ENCODE data around the gene PSEN1. TPM values are rescaled to one million over a fixed set of nuclear protein-coding genes. Genes with fewer than 3 reads are reported as not detected.
A peak's percentile ranks its signal among the peaks of the same experiment; 100 is the strongest.

The PSEN1 gene
- polyA plus RNA-seq = 19.2 to 32.6 TPM (median 31.6 TPM) in 3 replicates
- polyA plus RNA-seq (2011; ENCODE audit: low read depth) = 54.6 TPM
- 17.0 and 20.0 TPM in 2 replicates for polyA plus RNA-seq (2011; cell fraction: cytosol; rRNA removed)
- 75.4 and 75.9 TPM in 2 replicates for polyA plus RNA-seq (2011; cell fraction: nucleus; rRNA removed)
- 47.5 and 48.6 TPM in 2 replicates for polyA plus RNA-seq (2012; ENCODE audit: low replicate concordance)
- polyA minus RNA-seq = 68.5 to 77.4 TPM (median 69.1 TPM) in 3 replicates
- 36.1 TPM for polyA minus RNA-seq (2011; cell fraction: cytosol; rRNA and poly(A)+ RNA removed)
- 36.1 and 118 TPM in 2 replicates for polyA minus RNA-seq (2011; cell fraction: nucleus; rRNA and poly(A)+ RNA removed)

DNA sequence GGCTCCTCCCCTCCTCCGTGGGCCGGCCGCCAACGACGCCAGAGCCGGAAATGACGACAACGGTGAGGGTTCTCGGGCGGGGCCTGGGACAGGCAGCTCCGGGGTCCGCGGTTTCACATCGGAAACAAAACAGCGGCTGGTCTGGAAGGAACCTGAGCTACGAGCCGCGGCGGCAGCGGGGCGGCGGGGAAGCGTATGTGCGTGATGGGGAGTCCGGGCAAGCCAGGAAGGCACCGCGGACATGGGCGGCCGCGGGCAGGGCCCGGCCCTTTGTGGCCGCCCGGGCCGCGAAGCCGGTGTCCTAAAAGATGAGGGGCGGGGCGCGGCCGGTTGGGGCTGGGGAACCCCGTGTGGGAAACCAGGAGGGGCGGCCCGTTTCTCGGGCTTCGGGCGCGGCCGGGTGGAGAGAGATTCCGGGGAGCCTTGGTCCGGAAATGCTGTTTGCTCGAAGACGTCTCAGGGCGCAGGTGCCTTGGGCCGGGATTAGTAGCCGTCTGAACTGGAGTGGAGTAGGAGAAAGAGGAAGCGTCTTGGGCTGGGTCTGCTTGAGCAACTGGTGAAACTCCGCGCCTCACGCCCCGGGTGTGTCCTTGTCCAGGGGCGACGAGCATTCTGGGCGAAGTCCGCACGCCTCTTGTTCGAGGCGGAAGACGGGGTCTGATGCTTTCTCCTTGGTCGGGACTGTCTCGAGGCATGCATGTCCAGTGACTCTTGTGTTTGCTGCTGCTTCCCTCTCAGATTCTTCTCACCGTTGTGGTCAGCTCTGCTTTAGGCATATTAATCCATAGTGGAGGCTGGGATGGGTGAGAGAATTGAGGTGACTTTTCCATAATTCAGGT, at the start of gene PSEN1:
Gene PSEN1, plus strand, starts transcription at position 121 of the 839 bp plus-strand sequence. CDS start 11,513 bp downstream, outside the sequence.
- TF ChIP-seq, protein P1, sequence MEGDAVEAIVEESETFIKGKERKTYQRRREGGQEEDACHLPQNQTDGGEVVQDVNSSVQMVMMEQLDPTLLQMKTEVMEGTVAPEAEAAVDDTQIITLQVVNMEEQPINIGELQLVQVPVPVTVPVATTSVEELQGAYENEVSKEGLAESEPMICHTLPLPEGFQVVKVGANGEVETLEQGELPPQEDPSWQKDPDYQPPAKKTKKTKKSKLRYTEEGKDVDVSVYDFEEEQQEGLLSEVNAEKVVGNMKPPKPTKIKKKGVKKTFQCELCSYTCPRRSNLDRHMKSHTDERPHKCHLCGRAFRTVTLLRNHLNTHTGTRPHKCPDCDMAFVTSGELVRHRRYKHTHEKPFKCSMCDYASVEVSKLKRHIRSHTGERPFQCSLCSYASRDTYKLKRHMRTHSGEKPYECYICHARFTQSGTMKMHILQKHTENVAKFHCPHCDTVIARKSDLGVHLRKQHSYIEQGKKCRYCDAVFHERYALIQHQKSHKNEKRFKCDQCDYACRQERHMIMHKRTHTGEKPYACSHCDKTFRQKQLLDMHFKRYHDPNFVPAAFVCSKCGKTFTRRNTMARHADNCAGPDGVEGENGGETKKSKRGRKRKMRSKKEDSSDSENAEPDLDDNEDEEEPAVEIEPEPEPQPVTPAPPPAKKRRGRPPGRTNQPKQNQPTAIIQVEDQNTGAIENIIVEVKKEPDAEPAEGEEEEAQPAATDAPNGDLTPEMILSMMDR (optimal IDR thresholded peaks at IDR 0.05 in 1 of 3, IDR thresholded peaks at IDR 0.05 in 1 of 3, conservative IDR thresholded peaks at IDR 0.05 in 1 of 3; ENCODE audit: extremely low read depth in 1 of 3, insufficient read depth in 2 of 3, low read length in 3 of 3) = no peak
- TF ChIP-seq EZH2 (IDR thresholded peaks at IDR 0.05; ENCODE audit: low read length) = no peak
- Histone ChIP-seq H3K27ac (ENCODE audit: control insufficient read depth, insufficient read depth, low read length) (peak within 1 kb of the TSS; percentile 92), H2AFZ (ENCODE audit: control insufficient read depth, low read length) (peak within 1 kb of the TSS; percentile 89), H3K9me3 (ENCODE audit: control insufficient read depth, low read depth, low read length) (no peaks in the 10 kb centered on the region), H3K9me1 (ENCODE audit: control insufficient read depth, extremely low read depth, insufficient read depth, low read length) (no peaks in the 10 kb centered on the region), H3K4me1 (ENCODE audit: control insufficient read depth, extremely low read depth, insufficient read depth, low read length) (peaks cover 8% of the 10 kb centered on the region), H4K20me1 (ENCODE audit: control insufficient read depth, extremely low read depth, insufficient read depth, low read length) (no peaks in the 10 kb centered on the region), H3K4me2 (ENCODE audit: control insufficient read depth, extremely low read depth, insufficient read depth, low read depth, low read length) (peak within 1 kb of the TSS; percentile 96), H3K79me2 (ENCODE audit: control insufficient read depth, insufficient read depth, low read length) (peaks cover 43% of the 10 kb centered on the region), H3K27me3 (ENCODE audit: control insufficient read depth, extremely low read depth, insufficient read depth, low read length) (no peaks in the 10 kb centered on the region), H3K4me3 (ENCODE audit: control insufficient read depth in 2 of 3, extremely low read depth in 1 of 3, insufficient read depth in 2 of 3, low read depth in 1 of 3, low read length in 3 of 3) (peak within 1 kb of the TSS; percentile 87 to 95 (median 90)), H3K9ac (ENCODE audit: control insufficient read depth, extremely low read depth, insufficient read depth, low read length) (peak within 1 kb of the TSS; percentile 95), H3K36me3 (ENCODE audit: control insufficient read depth in 2 of 2, extremely low read depth in 1 of 2, insufficient read depth in 2 of 2, low read length in 2 of 2) (peaks cover 0 to 2% of the 10 kb centered on the region in 2 experiments)
- DNase-seq (ENCODE audit: low read depth, low spot score) = peak; percentile 30
- FAIRE-seq = no peak
- dilution Hi-C loops (cut with MboI; ENCODE audit: extremely low pct_ligation_motif_present, low sequenced_read_pairs) = no loop called here

DNA sequence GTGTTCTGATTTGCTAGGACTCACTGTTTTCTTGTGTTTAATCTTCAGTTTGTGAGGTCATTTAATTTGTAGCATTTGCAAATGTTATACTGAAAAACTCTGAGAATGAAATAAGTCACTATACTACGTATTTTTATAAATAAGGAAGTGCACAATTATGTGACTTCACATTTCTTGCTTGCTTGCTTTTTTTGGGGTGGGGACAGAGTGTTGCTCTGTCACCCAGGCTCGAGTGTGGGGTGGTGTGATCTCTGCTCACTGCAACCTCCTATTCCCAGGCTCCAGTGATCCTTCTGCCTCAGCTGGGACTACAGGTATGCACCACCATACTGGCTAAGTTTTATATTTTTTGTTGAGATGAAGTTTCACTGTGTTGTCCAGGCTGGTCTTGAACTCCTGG, 45.3 kb upstream of the PSEN1 start:
- no peak overlapping the region for H3K4me2 ChIP-seq (ENCODE audit: control insufficient read depth, extremely low read depth, insufficient read depth, low read depth, low read length)
- no peak overlapping the region for H2AFZ ChIP-seq (ENCODE audit: control insufficient read depth, low read length)
- no peaks in the 10 kb centered on the region for H3K9me3 ChIP-seq (ENCODE audit: control insufficient read depth, low read depth, low read length)
- dilution Hi-C loops (cut with MboI; ENCODE audit: extremely low pct_ligation_motif_present, low sequenced_read_pairs) = no loop called here
- FAIRE-seq = no peak
- H3K9ac ChIP-seq (ENCODE audit: control insufficient read depth, extremely low read depth, insufficient read depth, low read length) = no peak overlapping the region
- H3K36me3 ChIP-seq (ENCODE audit: control insufficient read depth in 2 of 2, extremely low read depth in 1 of 2, insufficient read depth in 2 of 2, low read length in 2 of 2) = peaks cover 16 to 29% of the 10 kb centered on the region in 2 experiments
- no peaks in the 10 kb centered on the region for H3K9me1 ChIP-seq (ENCODE audit: control insufficient read depth, extremely low read depth, insufficient read depth, low read length)
- no peak overlapping the region for H3K27ac ChIP-seq (ENCODE audit: control insufficient read depth, insufficient read depth, low read length)
- H3K4me3 ChIP-seq (ENCODE audit: control insufficient read depth in 2 of 3, extremely low read depth in 1 of 3, insufficient read depth in 2 of 3, low read depth in 1 of 3, low read length in 3 of 3) = no peak overlapping the region
- H4K20me1 ChIP-seq (ENCODE audit: control insufficient read depth, extremely low read depth, insufficient read depth, low read length) = no peaks in the 10 kb centered on the region
- H3K79me2 ChIP-seq (ENCODE audit: control insufficient read depth, insufficient read depth, low read length) = peaks cover 65% of the 10 kb centered on the region
- no peak for DNase-seq (ENCODE audit: low read depth, low spot score)
- TF ChIP-seq, protein P1 (optimal IDR thresholded peaks at IDR 0.05 in 1 of 3, IDR thresholded peaks at IDR 0.05 in 1 of 3, conservative IDR thresholded peaks at IDR 0.05 in 1 of 3; ENCODE audit: extremely low read depth in 1 of 3, insufficient read depth in 2 of 3, low read length in 3 of 3) = no peak
- TF ChIP-seq EZH2 (IDR thresholded peaks at IDR 0.05; ENCODE audit: low read length) = no peak
- H3K4me1 ChIP-seq (ENCODE audit: control insufficient read depth, extremely low read depth, insufficient read depth, low read length) = no peaks in the 10 kb centered on the region
- no peaks in the 10 kb centered on the region for H3K27me3 ChIP-seq (ENCODE audit: control insufficient read depth, extremely low read depth, insufficient read depth, low read length)
